OCI-LY1 (cell line): ENCODE results near the gene HDAC7.

Experiments used
- EZH2 ChIP-seq: fragments of 200-600 bp; sonication (generic), shearing (Covaris generic); IDR thresholded peaks from 2 replicates; pipeline ENCODE4 v1.8.0; 2017; ENCODE audit warnings: borderline replicate concordance, mixed run types, mild to moderate bottlenecking, antibody characterized with exemption, low read length, moderate library complexity, mixed read lengths
- TF ChIP-seq, protein P1 (sequence below): fragments of 200-600 bp; sonication (generic), shearing (Covaris generic); IDR thresholded peaks from 2 replicates; pipeline ENCODE4 v1.5.1; 2017; ENCODE audit warnings: mild to moderate bottlenecking, antibody characterized with exemption, low read length, moderate library complexity, mixed read lengths

- no peak for TF ChIP-seq EZH2
- TF ChIP-seq, protein P1, sequence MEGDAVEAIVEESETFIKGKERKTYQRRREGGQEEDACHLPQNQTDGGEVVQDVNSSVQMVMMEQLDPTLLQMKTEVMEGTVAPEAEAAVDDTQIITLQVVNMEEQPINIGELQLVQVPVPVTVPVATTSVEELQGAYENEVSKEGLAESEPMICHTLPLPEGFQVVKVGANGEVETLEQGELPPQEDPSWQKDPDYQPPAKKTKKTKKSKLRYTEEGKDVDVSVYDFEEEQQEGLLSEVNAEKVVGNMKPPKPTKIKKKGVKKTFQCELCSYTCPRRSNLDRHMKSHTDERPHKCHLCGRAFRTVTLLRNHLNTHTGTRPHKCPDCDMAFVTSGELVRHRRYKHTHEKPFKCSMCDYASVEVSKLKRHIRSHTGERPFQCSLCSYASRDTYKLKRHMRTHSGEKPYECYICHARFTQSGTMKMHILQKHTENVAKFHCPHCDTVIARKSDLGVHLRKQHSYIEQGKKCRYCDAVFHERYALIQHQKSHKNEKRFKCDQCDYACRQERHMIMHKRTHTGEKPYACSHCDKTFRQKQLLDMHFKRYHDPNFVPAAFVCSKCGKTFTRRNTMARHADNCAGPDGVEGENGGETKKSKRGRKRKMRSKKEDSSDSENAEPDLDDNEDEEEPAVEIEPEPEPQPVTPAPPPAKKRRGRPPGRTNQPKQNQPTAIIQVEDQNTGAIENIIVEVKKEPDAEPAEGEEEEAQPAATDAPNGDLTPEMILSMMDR, result peak; percentile 32
These were observed 10.9 kb downstream of the HDAC7 start for GRCh38 chr12:47808574-47809365.
